Bronchial epithelial cell (primary cell): ENCODE data around the gene DCDC1. TPM values are rescaled to one million over a fixed set of nuclear protein-coding genes. Genes with fewer than 3 reads are reported as not detected.

Experiments
- DNase-seq: peaks from one replicate; pipeline ENCODE4 v3.0.0-alpha.2; 2010; ENCODE audit warnings: low read depth
- FAIRE-seq: peaks from 2 replicates; lab custom pipeline; 2011; peaks lifted over from hg19 to GRCh38; lab: Jason Lieb, UNC
- H3K27me3 ChIP-seq: 2 replicates; pipeline ENCODE4 v1.5.1; 2011; ENCODE audit warnings: low read length; ENCODE audit not compliant: control insufficient read depth, insufficient read depth
- H3K36me3 ChIP-seq: 2 replicates; pipeline ENCODE4 v1.5.1; 2011; ENCODE audit warnings: low read length; ENCODE audit not compliant: control insufficient read depth, insufficient read depth
- H3K4me3 ChIP-seq: 2 replicates; pipeline ENCODE4 v1.5.1; 2011; ENCODE audit warnings: mild to moderate bottlenecking, low read depth, low read length, control low read depth
- total RNA-seq: library from RNA; depleted of rRNA; stranded (reverse); fragments of >200 nt; gene quantifications from 2 replicates; pipeline ENCODE4 v1.2.1, GENCODE V29; 2014
- TF ChIP-seq, protein P1 (sequence below): IDR thresholded peaks from 2 replicates; pipeline ENCODE4 v1.5.1; 2011; ENCODE audit warnings: mild to moderate bottlenecking, moderate library complexity, low read length, control low read depth, inconsistent platforms; ENCODE audit not compliant: insufficient read depth, severe bottlenecking

DCDC1 gene
- total RNA-seq, 1 donor from 2014 or later: not detected

GRCh38 chr11:30991802-30992512 is 377.6 kb downstream of the DCDC1 start:
- DNase-seq: no peak
- Histone ChIP-seq H3K36me3 (no peaks in the 10 kb centered on the region), H3K4me3 (no peak overlapping the region), H3K27me3 (no peaks in the 10 kb centered on the region)
- TF ChIP-seq, protein P1, sequence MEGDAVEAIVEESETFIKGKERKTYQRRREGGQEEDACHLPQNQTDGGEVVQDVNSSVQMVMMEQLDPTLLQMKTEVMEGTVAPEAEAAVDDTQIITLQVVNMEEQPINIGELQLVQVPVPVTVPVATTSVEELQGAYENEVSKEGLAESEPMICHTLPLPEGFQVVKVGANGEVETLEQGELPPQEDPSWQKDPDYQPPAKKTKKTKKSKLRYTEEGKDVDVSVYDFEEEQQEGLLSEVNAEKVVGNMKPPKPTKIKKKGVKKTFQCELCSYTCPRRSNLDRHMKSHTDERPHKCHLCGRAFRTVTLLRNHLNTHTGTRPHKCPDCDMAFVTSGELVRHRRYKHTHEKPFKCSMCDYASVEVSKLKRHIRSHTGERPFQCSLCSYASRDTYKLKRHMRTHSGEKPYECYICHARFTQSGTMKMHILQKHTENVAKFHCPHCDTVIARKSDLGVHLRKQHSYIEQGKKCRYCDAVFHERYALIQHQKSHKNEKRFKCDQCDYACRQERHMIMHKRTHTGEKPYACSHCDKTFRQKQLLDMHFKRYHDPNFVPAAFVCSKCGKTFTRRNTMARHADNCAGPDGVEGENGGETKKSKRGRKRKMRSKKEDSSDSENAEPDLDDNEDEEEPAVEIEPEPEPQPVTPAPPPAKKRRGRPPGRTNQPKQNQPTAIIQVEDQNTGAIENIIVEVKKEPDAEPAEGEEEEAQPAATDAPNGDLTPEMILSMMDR: no peak
- no peak for FAIRE-seq

- TF ChIP-seq, protein P1: no peak
- no peak for FAIRE-seq
- DNase-seq: no peak
- no peaks in the 10 kb centered on the region for H3K27me3 ChIP-seq
- H3K4me3 ChIP-seq: no peak overlapping the region
- H3K36me3 ChIP-seq: no peaks in the 10 kb centered on the region
These were observed 378.2 kb downstream of the DCDC1 start for GRCh38 chr11:30991376-30991775.

GRCh38 chr11:30990625-30991296 is 378.8 kb downstream of the DCDC1 start:
- TF ChIP-seq, protein P1: no peak
- no peak for FAIRE-seq

GRCh38 chr11:30987819-30988218 is 381.7 kb downstream of the DCDC1 start:
- DNase-seq: no peak
- TF ChIP-seq, protein P1: no peak
- Histone ChIP-seq H3K4me3 (no peak overlapping the region), H3K36me3 (no peaks in the 10 kb centered on the region), H3K27me3 (no peaks in the 10 kb centered on the region)
- no peak for FAIRE-seq

More at GRCh38 chr11:30990625-30991296, 378.8 kb downstream of the DCDC1 start:
- no peak for DNase-seq
- Histone ChIP-seq H3K36me3 (no peaks in the 10 kb centered on the region), H3K27me3 (no peaks in the 10 kb centered on the region), H3K4me3 (no peak overlapping the region)

GRCh38 chr11:30985536-30985935 is 384.0 kb downstream of the DCDC1 start:
- no peak for FAIRE-seq
- no peak for DNase-seq
- Histone ChIP-seq H3K36me3 (no peaks in the 10 kb centered on the region), H3K27me3 (no peaks in the 10 kb centered on the region), H3K4me3 (no peak overlapping the region)
- TF ChIP-seq, protein P1: no peak
